Esophagus squamous epithelium (tissue), 5 donors: ENCODE data around the gene GRSF1. TPM values are rescaled to one million over a fixed set of nuclear protein-coding genes. Genes with fewer than 3 reads are reported as not detected.
A peak's percentile ranks its signal among the peaks of the same experiment; 100 is the strongest.
"Not testable (repeated sequence)": the region's sequence is repeated elsewhere in the genome, so short reads cannot be mapped to it uniquely, and the experiment has no call there.

Experiments used
- DNase-seq: peaks from one replicate; lab custom pipeline; 2025; lab: John Stamatoyannopoulos, UW
- H3K27ac ChIP-seq, 4 donors: fragments of 200-600 bp; sonication (generic); one replicate each; pipeline ENCODE4 v1.5.1; 2016 to 2019; ENCODE audit warnings: mild to moderate bottlenecking in 1 of 4
- H3K27me3 ChIP-seq, 4 donors: fragments of 200-600 bp; sonication (generic); 1 replicate in 3 of 4; 2 replicates in 1 of 4; pipeline versions ENCODE4 v1.5.1 to v1.6.0; 2017 to 2021; ENCODE audit warnings: antibody characterized with exemption in 1 of 4
- H3K36me3 ChIP-seq, 3 donors: fragments of 200-600 bp; sonication (generic); one replicate each; pipeline ENCODE4 v1.5.1; 2016 to 2019
- H3K4me1 ChIP-seq, 3 donors: fragments of 200-600 bp; sonication (generic); one replicate each; pipeline ENCODE4 v1.5.1; 2017 to 2019
- H3K4me3 ChIP-seq, 4 donors: fragments of 200-600 bp; sonication (generic); 1 replicate in 3 of 4; 2 replicates in 1 of 4; pipeline ENCODE4 v1.5.1; 2016 to 2019; ENCODE audit warnings: mild to moderate bottlenecking in 2 of 4, moderate library complexity in 1 of 4
- H3K9me3 ChIP-seq, 3 donors: fragments of 200-600 bp; sonication (generic); one replicate each; pipeline ENCODE4 v1.5.1; 2016 to 2019
- POLR2A ChIP-seq, 4 donors: fragments of 450-650 bp; IDR thresholded peaks; one replicate each; pipeline ENCODE4 v1.6.1; 2017; ENCODE audit warnings: antibody characterized with exemption in 4 of 4, mild to moderate bottlenecking in 4 of 4, moderate library complexity in 3 of 4
- WGBS, 2 donors: methylation state at CpG; one replicate each; pipeline ENCODE4 v1.1.5; 2018; 5-methylcytosine and 5-hydroxymethylcytosine counted together
- intact Hi-C: fragments of 100-400 bp; cut with DNase I; formaldehyde crosslinking; loops from one replicate; pipeline ENCODE4 v1.15.0; 2022
- total RNA-seq, 4 donors: library from RNA; depleted of rRNA; stranded (reverse); fragments of >200 nt; gene quantifications; one replicate each; pipeline ENCODE4 v1.1.0, GENCODE V29; 2016
- TF ChIP-seq, protein P1 (sequence below), 6 experiments: fragments of 450-650 bp in 4 of 6; fragments of 200-600 bp in 2 of 6; sonication (generic) in 2 of 6; IDR thresholded peaks; one replicate each; pipeline ENCODE4 v1.5.1; 2016 to 2019; ENCODE audit warnings: antibody characterized with exemption in 6 of 6, mild to moderate bottlenecking in 4 of 6, moderate library complexity in 4 of 6
- donor health status: DM: yes; HTN: yes; CAD: no.

The GRSF1 gene
- total RNA-seq, 4 donors from 2014 or later: 33.4 to 59.5 (median 54.0) TPM

DNA sequence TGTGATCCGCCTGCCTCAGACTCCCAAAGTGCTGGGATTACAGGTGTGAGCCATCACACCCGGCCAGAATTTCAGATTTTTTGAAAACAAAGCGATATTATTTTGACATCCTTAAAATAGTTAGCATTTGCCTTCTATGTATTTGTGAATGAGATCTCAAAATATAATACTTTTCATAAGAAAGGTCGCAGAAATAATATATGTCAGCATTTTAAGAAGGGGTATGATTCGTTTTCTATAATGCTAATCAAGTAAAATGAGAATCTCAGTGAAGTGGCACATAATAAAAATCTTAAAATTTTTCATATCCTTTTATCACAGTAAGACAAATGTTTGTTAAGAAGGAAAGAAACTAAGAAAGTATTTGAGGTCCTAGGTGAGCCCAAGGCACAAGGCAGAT, 52.2 kb downstream of the GRSF1 start:
- H3K36me3 ChIP-seq: peaks cover 0 to 99% (median 0%) of the 10 kb centered on the region in 3 donors
- intact Hi-C loops: no loop called here
- no peaks in the 10 kb centered on the region for H3K9me3 ChIP-seq
- DNase-seq: no peak
- no peak overlapping the region for H3K27ac ChIP-seq
- TF ChIP-seq, protein P1, sequence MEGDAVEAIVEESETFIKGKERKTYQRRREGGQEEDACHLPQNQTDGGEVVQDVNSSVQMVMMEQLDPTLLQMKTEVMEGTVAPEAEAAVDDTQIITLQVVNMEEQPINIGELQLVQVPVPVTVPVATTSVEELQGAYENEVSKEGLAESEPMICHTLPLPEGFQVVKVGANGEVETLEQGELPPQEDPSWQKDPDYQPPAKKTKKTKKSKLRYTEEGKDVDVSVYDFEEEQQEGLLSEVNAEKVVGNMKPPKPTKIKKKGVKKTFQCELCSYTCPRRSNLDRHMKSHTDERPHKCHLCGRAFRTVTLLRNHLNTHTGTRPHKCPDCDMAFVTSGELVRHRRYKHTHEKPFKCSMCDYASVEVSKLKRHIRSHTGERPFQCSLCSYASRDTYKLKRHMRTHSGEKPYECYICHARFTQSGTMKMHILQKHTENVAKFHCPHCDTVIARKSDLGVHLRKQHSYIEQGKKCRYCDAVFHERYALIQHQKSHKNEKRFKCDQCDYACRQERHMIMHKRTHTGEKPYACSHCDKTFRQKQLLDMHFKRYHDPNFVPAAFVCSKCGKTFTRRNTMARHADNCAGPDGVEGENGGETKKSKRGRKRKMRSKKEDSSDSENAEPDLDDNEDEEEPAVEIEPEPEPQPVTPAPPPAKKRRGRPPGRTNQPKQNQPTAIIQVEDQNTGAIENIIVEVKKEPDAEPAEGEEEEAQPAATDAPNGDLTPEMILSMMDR (IDR thresholded peaks at IDR 0.05): no peak
- WGBS, 2 donors: 93 to 97% methylated on average over 5 of the region's 5 CpGs
- H3K4me3 ChIP-seq: no peak overlapping the region
- no peaks in the 10 kb centered on the region for H3K27me3 ChIP-seq
- no peaks in the 10 kb centered on the region for H3K4me1 ChIP-seq

DNA sequence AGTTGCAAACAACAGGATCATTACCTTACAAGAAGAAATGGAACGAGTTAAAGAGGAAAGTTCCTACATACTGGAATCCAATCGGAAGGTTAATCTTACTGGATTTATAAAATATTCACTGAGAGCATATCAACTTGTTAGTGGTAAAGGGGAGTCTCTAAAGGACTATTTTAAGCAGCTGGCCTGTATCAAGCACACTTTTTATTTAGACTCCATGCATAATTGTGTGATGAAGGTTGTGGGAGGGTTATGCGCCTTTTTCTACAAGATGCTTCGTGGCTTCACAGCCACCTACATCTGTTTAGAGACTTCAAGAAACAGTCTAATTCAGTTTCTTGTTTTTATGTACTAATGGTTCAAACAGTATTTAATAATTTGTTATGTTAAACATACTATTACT, 56.6 kb downstream of the GRSF1 start:
- Histone ChIP-seq H3K27ac (no peak overlapping the region), H3K4me3 (no peak overlapping the region), H3K9me3 (no peaks in the 10 kb centered on the region), H3K4me1 (peaks cover 0 to 7% (median 0%) of the 10 kb centered on the region in 3 donors), H3K27me3 (no peaks in the 10 kb centered on the region), H3K36me3 (peaks cover 0 to 100% (median 4%) of the 10 kb centered on the region in 3 donors)
- WGBS, 2 donors: 77 to 80% methylated on average over 4 of the region's 4 CpGs
- TF ChIP-seq, protein P1 (IDR thresholded peaks at IDR 0.05): no peak
- no peak for TF ChIP-seq POLR2A (IDR thresholded peaks at IDR 0.05)
- no peak for DNase-seq
- intact Hi-C loops: no loop called here

DNA sequence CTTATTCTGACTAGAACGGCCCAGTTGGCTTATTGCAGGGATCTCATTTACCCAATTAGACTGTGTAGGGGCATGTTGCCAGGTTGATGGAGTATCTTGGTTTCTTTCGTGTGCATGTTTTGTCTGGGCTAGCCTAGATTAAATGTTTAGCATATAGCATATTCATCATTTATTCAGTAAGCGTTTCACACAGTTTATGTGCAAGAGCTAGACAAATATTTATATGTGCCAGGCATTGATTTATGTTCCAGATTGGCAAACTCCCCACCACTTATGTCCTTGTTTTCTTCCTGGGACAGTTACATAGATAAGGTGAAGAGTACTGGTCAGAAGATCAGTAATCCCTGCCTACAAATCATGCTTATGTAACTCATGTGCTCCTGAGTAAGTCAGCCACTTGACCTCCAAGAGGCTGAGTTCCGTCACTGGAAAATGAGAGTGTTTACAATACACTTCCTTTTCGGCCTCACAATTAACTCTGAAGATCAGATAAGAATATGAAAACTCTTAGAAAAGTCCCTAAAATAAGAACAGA, 60.7 kb downstream of the GRSF1 start:
- Histone ChIP-seq H3K9me3 (no peaks in the 10 kb centered on the region), H3K36me3 (peaks cover 0 to 97% (median 4%) of the 10 kb centered on the region in 3 donors), H3K4me1 (peaks cover 0 to 7% (median 0%) of the 10 kb centered on the region in 3 donors), H3K27me3 (no peaks in the 10 kb centered on the region), H3K27ac (peak overlapping the region in 1 of 4 donors; percentile 21), H3K4me3 (no peak overlapping the region)
- intact Hi-C loops: no loop called here
- TF ChIP-seq, protein P1 (IDR thresholded peaks at IDR 0.05): no peak
- TF ChIP-seq POLR2A (IDR thresholded peaks at IDR 0.05): no peak
- 44 to 55% methylated on average over 5 of the region's 5 CpGs for WGBS, 2 donors
- no peak for DNase-seq

DNA sequence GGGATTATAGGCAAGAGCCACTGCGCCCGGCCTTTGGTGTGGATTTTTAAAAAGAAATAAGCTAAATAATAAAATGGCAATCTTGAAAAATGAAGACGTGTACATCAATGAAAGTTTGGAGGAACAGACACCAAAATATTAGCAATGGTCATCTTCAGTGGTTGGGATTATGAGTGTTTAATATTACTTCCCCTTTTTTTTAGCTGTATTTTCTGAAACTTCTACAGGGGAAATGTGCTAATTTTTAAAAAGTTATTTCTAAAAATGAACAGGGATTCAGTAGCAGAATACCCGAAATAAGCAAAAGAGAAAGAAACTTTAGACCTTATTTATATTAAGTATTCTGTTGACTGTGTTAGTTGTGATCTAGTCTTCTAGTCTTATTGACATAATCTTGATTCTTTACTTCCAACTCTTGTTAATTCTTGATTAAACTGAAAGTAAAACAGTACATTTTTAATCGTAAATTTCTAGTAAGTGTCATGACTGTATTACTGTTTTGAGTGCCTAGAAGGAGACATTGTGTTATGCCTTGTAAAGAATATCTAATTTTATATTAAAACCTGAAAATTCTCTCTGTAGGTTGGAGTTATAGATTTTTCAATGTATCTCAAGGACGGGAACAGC, 66.6 kb downstream of the GRSF1 start:
- H3K27ac ChIP-seq: no peak overlapping the region
- no peaks in the 10 kb centered on the region for H3K27me3 ChIP-seq
- no peak for TF ChIP-seq POLR2A (IDR thresholded peaks at IDR 0.05)
- TF ChIP-seq, protein P1 (IDR thresholded peaks at IDR 0.05): no peak
- 83 to 84% methylated on average over 6 of the region's 6 CpGs for WGBS, 2 donors
- H3K4me3 ChIP-seq: no peak overlapping the region
- intact Hi-C loops: no loop called here
- H3K36me3 ChIP-seq: peaks cover 4 to 96% (median 7%) of the 10 kb centered on the region in 3 donors
- no peaks in the 10 kb centered on the region for H3K4me1 ChIP-seq
- H3K9me3 ChIP-seq: no peaks in the 10 kb centered on the region
- no peak for DNase-seq

DNA sequence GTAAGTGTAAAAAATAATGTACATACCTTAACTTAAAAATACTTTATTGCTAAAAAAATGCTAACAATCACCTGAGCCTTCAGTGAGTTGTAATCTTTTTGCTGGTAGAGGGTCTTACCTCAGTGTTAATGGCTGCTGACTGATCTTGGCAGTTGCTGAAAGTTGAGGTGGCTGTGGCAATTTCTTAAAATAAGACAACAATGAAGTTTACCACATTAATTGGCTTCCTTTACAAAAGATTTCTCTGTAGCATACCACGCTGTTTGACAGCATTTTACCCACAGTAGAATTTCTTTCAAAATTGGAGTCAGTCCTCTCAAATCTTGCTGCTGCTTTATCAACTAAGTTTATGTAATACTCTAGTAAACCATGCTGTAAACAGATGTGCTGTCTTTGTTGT, 70.3 kb downstream of the GRSF1 start:
- peaks cover 7 to 98% (median 9%) of the 10 kb centered on the region in 3 donors for H3K36me3 ChIP-seq
- H3K4me1 ChIP-seq, H3K4me3 ChIP-seq, H3K27me3 ChIP-seq, H3K27ac ChIP-seq, DNase-seq, intact Hi-C loops, H3K9me3 ChIP-seq: not testable (repeated sequence)
- WGBS, 2 donors: 92 to 96% methylated on average over 1 of the region's 1 CpG
